Stimulated activated CD4-positive, alpha-beta T cell treated with anti-CD3 and anti-CD28 coated beads, Interleukin-15, amount 100 ng/mL, for 48 hours (primary cell): Measurements from ENCODE around the gene PLEKHS1.
"Not testable (repeated sequence)": the region's sequence is repeated elsewhere in the genome, so short reads cannot be mapped to it uniquely, and the experiment has no call there.

Experiments
- DNase-seq, 2 donors: peaks; one replicate each; pipeline ENCODE4 v3.0.0-alpha.2; 2020; ENCODE audit warnings: low read depth in 2 of 2

Gene PLEKHS1

DNA sequence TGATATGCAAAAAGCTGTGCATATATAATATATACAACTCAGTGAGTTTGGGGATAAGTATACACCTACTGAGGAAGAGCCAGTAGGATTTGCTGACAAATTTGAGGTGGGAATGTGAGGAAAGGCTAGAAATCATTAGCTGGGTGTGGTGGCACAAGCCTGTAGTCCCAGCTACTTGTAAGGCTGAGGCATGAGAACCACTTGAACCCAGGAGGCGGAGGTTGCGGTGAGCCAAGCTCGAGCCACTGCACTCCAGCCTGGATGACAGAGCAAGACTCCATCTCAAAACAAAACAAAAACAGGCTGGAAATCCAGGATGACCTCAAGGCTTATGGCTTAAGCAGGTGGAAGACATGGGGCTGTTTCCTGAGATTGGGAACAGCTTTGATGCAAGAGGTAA, 10.6 kb upstream of the PLEKHS1 start:
- DNase-seq, result no peak

DNA sequence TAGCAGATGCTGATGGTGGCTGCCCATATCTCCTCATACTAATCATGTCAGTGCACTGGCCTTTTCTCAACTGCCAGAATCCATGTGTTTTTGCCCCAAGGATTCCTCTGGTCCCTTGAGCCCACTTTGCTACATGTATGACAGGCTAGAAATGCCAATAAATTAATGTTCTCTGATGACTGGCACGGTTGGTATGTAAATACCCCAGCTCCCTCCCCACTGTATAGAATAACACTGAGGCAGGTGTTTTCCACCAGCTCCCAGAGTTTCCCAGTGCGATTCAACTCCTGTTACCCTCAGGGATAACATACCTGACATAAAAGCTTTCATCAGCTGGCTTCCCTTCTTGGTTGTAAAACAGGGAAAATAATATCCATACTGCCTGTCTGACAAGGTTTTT, 9.0 kb upstream of the PLEKHS1 start:
- DNase-seq, result no peak

DNA sequence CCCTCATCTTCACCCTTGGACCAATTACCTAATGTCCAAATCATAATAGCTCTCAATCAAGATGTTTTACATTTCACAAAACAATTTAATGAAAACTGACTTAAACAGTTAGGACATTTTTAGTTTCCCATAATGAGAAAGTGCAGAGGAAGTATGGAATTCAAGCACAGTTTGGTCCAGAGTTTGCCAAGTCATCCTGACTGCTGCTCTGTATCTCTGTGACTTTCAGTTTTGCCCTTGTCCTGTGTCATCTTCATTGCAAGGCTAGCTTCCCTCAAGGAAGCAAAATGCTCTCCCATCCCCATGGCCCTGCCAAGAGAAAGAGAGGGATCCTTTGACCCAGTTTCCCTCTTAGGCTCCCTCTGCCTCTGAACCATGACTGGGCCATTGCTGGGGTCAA, 7.9 kb upstream of the PLEKHS1 start:
- DNase-seq, result no peak

DNA sequence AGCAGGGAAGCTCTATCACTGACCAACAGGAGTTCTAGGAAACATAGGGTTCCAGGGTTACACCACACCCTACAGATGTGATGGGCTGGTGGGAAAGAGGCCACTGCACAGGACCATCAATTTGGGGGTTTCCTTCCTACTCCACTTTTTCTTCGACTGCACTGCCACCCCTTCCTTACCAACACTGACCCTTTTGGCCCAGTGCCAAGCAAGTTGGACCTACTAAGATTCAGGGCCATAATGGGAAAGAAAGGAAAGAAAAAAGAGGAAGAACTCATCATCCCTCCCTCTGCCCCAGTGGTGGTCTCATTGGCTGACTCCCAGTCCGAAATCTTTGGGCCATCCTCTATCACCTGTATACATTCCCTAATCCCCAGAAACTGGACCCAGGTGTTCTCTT, 6.1 kb upstream of the PLEKHS1 start:
- DNase-seq, result no peak

DNA sequence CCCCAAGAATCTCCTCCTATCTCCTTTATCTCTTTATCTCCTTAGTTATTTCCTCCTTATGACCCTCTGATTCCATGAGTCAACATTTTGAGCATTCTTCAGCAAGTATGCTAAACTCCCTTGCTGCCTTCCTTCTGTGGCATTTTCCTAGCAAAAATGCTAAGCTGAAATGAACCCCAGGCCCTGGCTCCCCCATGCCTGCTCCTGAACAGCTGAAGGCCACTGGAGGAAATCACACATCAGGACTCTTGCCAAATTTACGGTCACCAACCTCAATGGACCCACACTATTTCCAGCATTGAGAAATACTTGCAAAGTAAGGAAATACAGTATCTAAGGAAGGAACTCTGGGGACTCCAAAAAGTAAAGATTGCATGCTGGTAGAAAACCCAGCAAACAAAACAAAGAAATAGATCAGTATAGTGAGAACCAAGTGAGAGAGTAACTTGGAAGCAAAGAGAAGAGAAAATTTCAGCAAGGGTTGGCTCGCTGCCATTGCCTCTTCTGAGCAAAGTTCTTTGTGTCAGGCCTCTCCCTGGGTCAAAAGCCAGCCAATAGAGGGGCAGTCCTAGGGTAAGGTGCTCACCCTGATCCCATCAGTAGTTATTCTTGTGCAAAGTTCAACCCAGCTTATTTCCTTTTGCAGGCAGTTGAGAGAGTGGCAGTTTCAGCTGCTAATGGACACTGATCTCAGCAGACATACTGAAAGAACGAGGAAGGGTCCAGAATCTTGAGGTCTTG, 5.1 kb upstream of the PLEKHS1 start:
- DNase-seq, result no peak

DNA sequence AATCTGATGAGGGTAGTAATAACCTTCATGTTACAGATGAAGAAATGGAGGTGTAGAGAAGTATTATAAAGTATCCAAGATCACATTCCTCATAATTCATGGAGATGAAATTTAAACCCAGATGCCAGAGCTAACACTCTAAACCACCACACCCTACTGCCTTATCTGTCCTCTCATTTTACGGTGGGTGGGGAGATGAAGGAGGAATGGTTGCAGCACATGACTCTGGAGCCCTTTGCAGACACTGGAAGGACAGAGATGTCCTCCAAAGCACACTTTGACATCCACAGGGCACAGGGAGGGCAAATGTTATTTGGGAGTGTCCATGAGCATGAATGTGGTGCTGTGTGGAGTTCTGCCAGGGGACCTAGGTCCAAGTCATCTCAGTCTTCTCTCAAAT, 1.1 kb downstream of the PLEKHS1 start:
- DNase-seq, result no peak

DNA sequence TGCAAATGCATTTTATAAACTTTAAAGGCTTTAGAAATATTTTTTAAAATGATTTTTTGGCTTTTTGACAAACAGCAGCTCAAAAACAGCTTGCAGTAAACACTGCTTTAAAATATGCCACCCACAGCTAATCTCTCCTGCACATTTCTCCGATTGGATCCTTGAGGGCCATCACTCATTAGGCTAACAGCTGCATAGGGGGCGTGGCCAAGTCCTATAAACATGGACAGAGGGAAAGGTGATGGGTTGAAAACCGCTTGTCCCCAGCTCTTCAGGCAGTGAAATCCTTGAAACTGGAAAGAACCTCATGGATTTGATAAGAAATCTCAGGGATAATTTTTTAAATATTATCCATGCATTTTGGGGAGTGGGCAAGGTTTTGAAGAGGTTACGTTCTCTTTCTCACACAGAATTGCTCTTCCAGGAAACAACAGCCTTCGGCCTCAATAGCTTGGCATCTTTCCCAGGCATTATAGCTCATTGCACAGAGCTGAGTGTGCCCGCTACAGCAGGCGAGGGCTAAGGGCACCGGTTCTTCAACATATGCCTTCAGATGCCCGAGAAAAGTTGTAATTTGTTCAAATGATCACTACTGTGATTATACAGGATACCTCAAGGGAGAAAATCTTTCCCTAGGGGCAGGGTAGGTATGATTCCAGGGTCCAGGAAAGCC, 1.7 kb downstream of the PLEKHS1 start:
- DNase-seq, result no peak

DNA sequence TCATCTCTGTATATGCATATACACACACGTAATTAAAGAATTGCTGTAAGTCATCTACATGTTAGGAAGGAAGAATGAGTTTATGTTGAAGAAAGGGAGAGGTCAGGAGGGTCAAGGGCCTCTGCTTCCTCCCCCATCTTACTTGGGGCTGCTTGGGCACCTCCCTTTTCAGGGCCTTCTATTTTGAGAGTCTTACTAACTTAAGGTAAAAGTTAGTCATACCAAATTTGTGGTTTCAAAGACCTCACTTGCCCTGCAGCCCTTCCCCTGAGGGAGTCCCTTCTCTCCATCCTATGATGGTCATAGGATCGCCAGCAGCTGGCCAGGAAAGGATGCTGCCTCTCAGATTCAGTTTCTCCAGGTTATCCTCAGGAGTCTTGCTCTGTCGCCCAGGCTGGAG, 2.6 kb downstream of the PLEKHS1 start:
- DNase-seq, result no peak

DNA sequence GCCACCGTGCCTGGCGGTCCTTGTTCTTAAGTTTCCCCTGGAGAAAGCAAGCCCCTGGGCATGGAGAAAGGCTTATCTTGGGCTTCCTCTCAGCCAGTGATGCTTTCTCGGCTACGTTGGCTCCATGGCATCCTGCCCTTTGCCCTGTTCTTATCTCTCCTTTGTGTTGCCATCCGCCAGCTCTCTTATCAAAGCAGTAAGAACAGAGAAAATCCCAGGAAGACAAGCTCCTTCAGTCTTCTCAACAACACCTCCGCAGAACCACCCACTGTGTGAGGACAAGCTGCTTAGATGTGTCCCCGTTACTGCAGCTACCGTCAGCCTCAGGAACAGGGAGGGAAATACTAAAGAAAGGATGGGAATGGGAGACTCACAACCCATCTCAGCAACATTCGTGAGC, 3.3 kb downstream of the PLEKHS1 start:
- DNase-seq, result no peak

DNA sequence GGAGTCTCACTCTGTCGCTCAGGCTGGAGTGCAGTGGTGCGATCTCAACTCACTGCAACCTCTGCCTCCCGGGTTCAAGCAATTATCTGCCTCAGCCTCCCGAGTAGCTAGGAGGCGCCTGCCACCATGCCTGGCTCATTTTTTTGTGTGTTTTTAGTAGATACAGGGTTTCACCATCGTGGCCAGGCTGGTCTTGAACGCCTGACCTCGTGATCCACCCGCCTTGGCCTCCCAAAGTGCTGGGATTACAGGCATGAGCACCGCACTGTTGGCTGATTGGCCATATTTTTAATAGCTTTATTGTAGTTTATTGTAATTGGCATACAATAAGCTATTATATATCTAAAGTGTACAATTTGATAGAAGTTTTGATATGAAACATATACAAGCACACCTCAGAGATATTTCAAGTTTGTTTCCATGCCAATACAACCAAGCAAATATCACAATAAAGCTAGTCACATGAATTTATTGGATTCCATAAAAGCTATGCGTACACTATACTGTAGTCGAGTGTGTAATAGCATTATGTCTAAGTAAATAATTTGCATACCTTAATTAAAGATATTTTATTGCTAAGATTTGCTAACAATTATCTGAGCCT, 5.6 kb downstream of the PLEKHS1 start:
- no peak for DNase-seq

DNA sequence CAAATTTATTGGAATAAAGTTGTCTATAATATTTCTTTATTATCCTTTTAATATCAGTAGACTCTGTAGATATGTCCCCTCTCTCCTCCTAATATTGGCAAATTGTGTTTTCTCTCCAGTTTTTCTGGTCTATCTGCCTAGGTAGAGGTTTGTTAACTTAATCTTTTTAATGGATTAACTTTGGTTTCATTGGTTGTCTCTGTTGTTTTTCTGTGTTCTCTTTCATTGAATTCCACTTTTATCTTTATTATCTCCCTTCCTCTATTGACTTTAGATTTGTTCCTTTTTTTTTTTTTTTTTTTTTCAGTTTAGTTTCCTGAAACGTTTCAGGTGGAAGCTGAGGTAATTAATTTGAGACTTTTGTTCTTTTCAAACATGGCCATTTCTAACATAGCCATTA, 10.6 kb downstream of the PLEKHS1 start:
- no peak for DNase-seq

DNA sequence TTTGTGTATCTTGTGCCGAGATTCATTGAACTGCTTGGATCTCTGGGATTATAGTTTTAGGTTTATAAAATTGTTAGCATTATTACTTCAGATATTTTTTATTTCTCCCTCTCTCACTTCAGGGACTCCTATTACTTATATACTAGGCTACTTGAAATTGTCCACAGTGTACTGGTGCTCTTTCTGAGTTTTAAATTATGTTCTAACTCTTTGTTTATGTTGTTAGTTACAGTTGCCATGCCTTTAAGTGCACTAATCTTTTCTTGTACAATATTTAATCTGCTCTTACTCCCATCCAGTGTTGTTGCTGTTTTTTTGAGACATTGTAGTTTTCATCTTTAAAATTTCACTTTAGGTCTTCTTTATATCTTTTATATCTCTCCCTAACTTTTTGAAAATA, 13.1 kb downstream of the PLEKHS1 start:
- DNase-seq, result no peak

DNA sequence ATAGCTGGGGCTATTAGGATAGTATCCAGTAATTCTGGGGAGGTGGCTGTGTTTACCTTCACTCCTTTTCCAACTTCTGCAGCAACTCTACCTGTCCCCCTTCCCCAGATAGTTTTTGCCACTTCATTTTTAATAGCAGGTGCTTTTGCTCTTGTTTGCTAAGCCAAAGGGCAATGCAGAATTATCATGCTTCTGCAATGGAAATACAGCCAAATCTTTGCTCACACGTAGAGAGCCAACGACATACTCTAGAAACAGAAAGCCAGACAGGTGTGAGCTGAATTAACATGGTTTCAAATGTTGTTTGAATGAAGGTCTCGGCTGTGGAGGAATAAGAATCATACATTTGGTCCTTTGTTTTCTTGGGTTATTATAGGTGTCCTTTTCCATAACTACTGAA, 14.4 kb downstream of the PLEKHS1 start:
- DNase-seq, result no peak

DNA sequence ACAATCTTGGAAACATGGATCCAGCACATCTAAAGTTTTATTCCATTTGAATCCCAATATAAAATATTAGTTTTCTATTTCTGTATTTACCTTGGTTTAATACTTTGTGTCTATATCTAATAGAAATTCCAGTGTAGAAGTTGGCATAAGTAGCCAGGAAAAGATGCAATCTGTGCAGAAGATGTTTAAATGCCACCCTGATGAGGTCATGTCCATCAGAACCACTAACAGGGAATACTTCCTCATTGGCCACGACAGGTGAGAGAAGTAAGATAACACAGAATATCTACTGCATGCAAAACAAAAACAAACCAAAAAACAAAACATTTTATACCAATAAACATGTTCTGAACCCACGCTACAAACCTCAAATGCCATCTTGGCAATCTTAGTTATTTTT, 15.7 kb downstream of the PLEKHS1 start:
- DNase-seq, result no peak

DNA sequence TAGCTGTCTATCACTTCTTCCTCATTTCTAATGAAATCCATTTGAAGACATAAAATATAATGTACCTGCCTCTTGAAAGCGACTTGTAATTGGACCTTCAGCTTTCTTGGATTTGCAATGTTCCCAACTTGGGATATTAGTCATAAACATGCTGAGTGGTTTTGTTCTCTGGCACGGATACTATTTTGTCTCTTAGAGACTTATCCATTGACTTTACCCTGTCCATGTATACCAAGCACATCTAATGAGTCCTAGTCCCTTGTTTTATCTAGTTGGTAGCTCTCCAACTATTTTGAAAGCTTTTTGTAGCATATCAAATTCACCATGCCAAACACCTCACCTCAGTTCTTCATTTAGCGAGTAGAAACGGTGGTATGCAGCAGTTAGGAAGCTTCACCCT, 18.9 kb downstream of the PLEKHS1 start:
- DNase-seq, result no peak

DNA sequence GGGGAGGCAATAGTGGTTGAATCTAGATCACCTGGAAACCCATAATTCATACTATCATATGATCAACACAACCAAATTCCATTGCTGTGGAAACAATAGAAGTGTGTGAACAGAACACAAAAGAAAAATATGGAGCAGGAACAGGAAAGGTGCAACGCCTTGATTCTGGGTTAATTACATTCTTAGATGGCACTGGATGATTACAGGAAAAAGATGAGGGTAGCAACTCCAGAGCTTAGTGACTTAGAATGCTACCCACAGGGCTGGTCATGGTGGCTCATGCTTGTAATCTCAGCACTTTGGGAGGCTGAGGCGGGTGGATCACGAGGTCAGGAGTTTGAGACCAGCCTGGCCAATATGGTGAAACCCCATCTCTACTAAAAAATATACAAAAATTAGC, 19.6 kb downstream of the PLEKHS1 start:
- DNase-seq, result not testable (repeated sequence)

DNA sequence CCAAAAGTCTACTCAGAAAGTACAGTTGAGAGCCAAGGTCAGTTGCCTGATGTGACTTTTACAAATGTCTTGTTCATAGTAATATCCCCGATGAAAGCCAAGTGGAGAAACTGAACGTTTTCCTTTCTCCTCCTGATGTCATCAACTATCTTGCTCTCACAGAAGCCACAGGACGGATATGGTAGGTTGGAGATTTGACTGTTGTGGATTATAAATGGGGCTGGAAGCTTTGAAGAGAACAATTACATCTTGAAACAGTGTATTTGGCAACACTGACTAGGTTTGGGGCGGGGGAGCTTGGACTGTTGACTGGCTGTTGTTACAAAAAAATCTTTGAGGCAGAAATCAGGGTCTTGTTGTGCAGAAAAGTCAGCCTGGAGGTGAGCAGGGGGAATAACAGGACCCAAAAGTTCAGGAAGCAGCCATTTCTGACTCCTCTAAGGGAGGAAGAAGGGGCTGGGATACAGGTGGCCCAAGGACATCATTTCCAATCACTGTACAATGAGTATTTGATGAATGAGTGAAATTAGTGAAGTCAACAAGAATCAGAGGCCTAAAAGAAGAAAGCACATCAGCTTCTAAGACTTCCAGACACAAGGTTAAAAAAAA, 24.3 kb downstream of the PLEKHS1 start:
- DNase-seq, result no peak

DNA sequence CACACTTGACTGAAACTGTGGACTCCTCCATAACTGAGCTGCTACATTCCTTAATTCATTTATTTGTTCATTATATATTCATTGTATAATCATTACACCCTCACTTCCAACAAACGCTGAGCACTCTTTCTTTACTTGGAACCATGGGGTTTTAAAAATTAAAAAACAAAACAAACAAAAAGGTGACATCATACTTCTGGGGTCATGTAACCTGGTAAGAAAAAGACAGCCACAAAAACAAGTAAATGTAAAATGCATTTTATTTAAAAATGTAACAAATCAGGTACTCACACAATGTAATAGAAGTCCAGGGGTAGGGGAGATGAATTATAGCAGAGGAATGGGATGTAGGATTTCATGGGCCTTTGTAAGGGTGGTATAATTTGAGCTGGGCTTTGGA, 25.1 kb downstream of the PLEKHS1 start:
- DNase-seq, result no peak

DNA sequence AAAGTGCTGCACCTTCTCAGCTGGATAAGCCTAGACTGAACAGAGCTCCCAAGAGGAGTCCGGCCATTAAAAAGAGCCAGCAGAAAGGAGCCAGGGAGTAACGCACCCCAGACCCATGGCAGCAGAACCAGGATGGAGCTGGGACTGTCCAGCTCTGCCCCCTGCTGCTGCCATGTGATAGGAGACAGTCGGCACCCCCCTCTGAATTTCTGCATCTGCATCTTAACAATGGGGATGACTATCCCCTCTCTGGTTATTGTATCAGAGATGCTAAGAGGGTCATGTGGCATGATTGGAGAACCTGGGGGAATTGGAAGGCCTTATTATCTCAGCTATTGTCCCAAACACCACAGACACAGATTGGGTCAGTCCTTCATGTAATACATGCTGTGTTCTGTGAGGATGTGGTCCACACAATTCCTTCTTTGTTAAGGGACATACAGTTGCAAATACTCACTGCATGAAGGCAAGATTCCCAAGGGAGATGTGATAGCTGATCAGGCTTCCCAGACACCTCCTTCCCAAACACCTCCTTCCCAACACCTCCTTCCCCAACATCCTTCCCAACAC, 29.3 kb downstream of the PLEKHS1 start:
- no peak for DNase-seq

DNA sequence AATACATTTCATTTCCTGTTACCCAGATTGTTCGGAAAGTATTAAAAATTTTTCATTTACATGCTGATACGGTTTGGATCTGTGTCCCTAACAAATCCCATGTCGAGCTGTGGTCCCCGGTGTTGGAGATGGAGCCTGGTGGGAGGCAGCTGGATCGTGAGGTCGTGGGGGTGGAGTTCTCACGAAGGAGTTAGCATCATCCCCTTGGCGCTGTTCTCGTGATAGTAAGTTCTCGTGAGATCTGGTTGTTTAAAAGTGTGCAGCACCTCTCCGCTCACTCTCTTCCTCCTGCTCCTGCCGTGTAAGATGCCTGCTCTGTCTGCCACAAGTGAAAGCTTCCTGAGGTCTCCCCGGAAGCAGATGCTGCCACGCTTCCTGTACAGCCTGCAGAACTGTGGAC, 30.9 kb downstream of the PLEKHS1 start:
- no peak for DNase-seq

DNA sequence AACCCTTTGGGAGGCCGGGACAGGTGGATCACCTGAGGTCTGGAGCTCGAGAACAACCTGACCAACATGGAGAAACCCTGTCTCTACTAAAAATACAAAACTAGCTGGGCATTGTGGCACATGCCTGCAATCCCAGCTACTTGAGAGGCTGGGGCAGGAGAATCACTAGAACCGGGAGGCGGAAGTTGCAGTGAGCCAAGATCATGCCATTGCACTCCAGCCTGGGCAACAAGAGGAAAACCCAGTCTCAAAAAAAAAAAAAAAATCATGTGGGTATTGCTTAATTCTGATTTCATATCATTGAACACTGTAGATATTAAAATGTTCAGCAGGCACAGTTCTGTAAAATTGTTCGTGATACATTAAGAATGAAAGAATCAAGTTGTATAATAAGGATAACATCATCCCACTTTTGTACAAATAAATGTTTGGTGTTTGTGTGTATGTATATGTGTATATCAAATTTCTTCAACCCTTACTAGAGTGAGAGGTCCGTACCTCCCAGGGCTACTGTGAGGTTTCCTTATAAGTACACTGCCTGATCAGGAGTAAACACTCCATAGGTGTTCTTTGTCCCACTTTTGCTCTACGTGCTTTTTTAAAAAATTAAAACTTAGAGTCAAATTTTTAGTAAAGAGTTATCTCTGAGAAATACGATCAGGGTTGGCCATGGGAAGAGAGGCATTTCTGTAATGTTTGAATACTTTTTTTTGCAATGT, 31.7 kb downstream of the PLEKHS1 start:
- DNase-seq, result no peak

DNA sequence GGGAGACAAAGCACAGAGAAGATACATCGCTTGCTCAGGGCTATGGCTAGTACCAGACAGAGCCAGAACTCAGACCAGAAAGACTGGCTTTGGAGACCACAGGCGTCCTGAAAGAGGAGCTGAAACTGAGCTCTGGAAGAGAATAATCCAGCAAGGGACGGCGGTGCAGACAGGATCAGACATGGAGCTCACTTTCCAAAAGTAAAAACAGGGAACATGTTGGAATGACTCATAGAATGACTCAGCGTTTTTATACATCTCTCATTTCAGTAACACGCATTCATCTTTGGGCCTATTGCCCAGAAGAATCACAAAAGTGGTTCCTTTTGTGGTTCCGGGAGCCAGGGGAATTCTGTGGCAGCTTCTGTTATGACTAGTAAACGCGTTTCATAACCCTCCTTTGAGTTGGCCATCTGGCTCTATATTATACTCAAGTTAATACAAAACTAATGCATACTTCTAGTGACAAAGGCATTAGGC, 37.2 kb downstream of the PLEKHS1 start:
- DNase-seq, result no peak
